ENCODE data around the gene SCT.
A peak's percentile ranks its signal among the peaks of the same experiment; 100 is the strongest.

SCT gene

DNA sequence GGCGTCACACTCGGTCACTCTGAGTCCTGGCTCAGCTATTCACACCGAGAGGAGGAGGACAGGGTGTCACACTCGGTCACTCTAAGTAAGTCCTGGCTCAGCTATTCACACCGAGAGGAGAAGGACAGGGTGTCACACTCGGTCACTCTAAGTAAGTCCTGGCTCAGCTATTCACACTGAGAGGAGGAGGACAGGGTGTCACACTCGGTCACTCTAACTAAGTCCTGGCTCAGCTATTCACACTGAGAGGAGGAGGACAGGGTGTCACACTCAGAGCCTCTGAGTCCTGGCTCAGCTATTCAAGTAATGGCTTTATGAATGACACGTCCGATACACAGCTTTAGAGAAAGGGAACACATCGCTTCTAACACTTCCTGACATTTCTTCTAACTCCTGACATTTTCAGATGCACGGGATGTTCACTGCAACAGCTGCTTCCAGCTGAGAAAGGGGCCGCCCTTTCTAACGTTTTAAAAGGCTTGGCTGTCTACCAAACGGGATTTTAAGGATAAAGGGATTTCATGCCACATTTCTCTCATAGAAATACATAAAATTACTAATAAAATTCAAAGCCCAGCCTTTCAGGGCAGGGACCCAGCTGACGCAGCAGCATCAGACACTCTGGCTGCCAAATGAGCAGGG, 38.2 kb upstream of the SCT start:
- Histone ChIP-seq H4K12ac (ENCODE audit: low read depth, low read length) (no peak overlapping the region), H3K14ac (ENCODE audit: low read length) (no peak overlapping the region), H3K9me3 (ENCODE audit: insufficient read depth, low read depth, low read length) (peaks cover 4% of the 10 kb centered on the region), H3K4ac (ENCODE audit: low read depth, low read length) (no peak overlapping the region), H2BK12ac (ENCODE audit: low read length) (no peak overlapping the region), H3K9ac (ENCODE audit: low read length) (no peak overlapping the region), H2BK120ac (ENCODE audit: insufficient read depth, low read length, poor library complexity) (no peak overlapping the region), H4K91ac (ENCODE audit: low read depth, low read length) (no peak overlapping the region), H3K27ac (ENCODE audit: low read depth, low read length) (no peak overlapping the region), H3K36me3 (ENCODE audit: control insufficient read depth in 1 of 2, insufficient read depth in 2 of 2, low read length in 2 of 2) (peaks cover 38 to 44% of the 10 kb centered on the region in 2 experiments), H2AK5ac (ENCODE audit: low read length) (no peak overlapping the region), H4K8ac (ENCODE audit: low read depth, low read length) (no peak overlapping the region), H3K4me3 (ENCODE audit: low read depth, low read length) (no peak overlapping the region), H3K27me3 (ENCODE audit: insufficient read depth, low read length) (no peaks in the 10 kb centered on the region), H2AFZ (ENCODE audit: insufficient read depth, low read length, poor library complexity) (no peak overlapping the region), H3K79me1 (ENCODE audit: low read length) (no peaks in the 10 kb centered on the region), H3K23ac (ENCODE audit: low read length) (no peak overlapping the region), H3K4me1 (ENCODE audit: control insufficient read depth in 1 of 2, insufficient read depth in 2 of 2, low read length in 2 of 2) (no peaks in the 10 kb centered on the region), H2BK5ac (ENCODE audit: low read depth, low read length, poor library complexity) (no peak overlapping the region), H3K79me2 (ENCODE audit: control insufficient read depth, insufficient read depth, low read length, poor library complexity) (no peaks in the 10 kb centered on the region), H3K4me2 (ENCODE audit: low read length) (no peak overlapping the region), H3K18ac (ENCODE audit: low read length) (no peak overlapping the region)
- WGBS (ENCODE audit: extremely low coverage, insufficient coverage, insufficient read length): no CpG with 5 or more reads among the region's 15 CpGs
- no peak for DNase-seq

- H3K4me3 ChIP-seq (ENCODE audit: low read depth, low read length): no peak overlapping the region
- no peaks in the 10 kb centered on the region for H3K4me1 ChIP-seq (ENCODE audit: control insufficient read depth in 1 of 2, insufficient read depth in 2 of 2, low read length in 2 of 2)
- WGBS (ENCODE audit: extremely low coverage, insufficient coverage, insufficient read length): no CpG with 5 or more reads among the region's 15 CpGs
- no peak overlapping the region for H2BK120ac ChIP-seq (ENCODE audit: insufficient read depth, low read length, poor library complexity)
- no peak overlapping the region for H2BK12ac ChIP-seq (ENCODE audit: low read length)
- peaks cover 47 to 54% of the 10 kb centered on the region in 2 experiments for H3K36me3 ChIP-seq (ENCODE audit: control insufficient read depth in 1 of 2, insufficient read depth in 2 of 2, low read length in 2 of 2)
- no peak overlapping the region for H3K18ac ChIP-seq (ENCODE audit: low read length)
- no peak overlapping the region for H2AFZ ChIP-seq (ENCODE audit: insufficient read depth, low read length, poor library complexity)
- H3K79me1 ChIP-seq (ENCODE audit: low read length): no peaks in the 10 kb centered on the region
- H3K27ac ChIP-seq (ENCODE audit: low read depth, low read length): no peak overlapping the region
- DNase-seq: peak; percentile 48 to 73
- no peak overlapping the region for H2AK5ac ChIP-seq (ENCODE audit: low read length)
- no peak overlapping the region for H4K91ac ChIP-seq (ENCODE audit: low read depth, low read length)
- H3K14ac ChIP-seq (ENCODE audit: low read length): no peak overlapping the region
- H3K4me2 ChIP-seq (ENCODE audit: low read length): no peak overlapping the region
- H4K8ac ChIP-seq (ENCODE audit: low read depth, low read length): no peak overlapping the region
- peaks cover 4% of the 10 kb centered on the region for H3K9me3 ChIP-seq (ENCODE audit: insufficient read depth, low read depth, low read length)
- H3K79me2 ChIP-seq (ENCODE audit: control insufficient read depth, insufficient read depth, low read length, poor library complexity): no peaks in the 10 kb centered on the region
- no peak overlapping the region for H3K9ac ChIP-seq (ENCODE audit: low read length)
- no peaks in the 10 kb centered on the region for H3K27me3 ChIP-seq (ENCODE audit: insufficient read depth, low read length)
- no peak overlapping the region for H3K23ac ChIP-seq (ENCODE audit: low read length)
- no peak overlapping the region for H4K12ac ChIP-seq (ENCODE audit: low read depth, low read length)
- H2BK5ac ChIP-seq (ENCODE audit: low read depth, low read length, poor library complexity): no peak overlapping the region
- no peak overlapping the region for H3K4ac ChIP-seq (ENCODE audit: low read depth, low read length)
Observed at GRCh38 chr11:662689-663274, 35.8 kb upstream of the SCT start.

- Histone ChIP-seq H3K18ac (ENCODE audit: low read length) (no peak overlapping the region), H3K4me1 (ENCODE audit: control insufficient read depth in 1 of 2, insufficient read depth in 2 of 2, low read length in 2 of 2) (no peaks in the 10 kb centered on the region), H3K9ac (ENCODE audit: low read length) (no peak overlapping the region), H2AFZ (ENCODE audit: insufficient read depth, low read length, poor library complexity) (no peak overlapping the region), H2BK12ac (ENCODE audit: low read length) (no peak overlapping the region), H2BK120ac (ENCODE audit: insufficient read depth, low read length, poor library complexity) (no peak overlapping the region), H3K23ac (ENCODE audit: low read length) (no peak overlapping the region), H4K12ac (ENCODE audit: low read depth, low read length) (no peak overlapping the region), H3K27ac (ENCODE audit: low read depth, low read length) (no peak overlapping the region), H4K91ac (ENCODE audit: low read depth, low read length) (no peak overlapping the region), H3K4ac (ENCODE audit: low read depth, low read length) (no peak overlapping the region), H3K4me2 (ENCODE audit: low read length) (no peak overlapping the region), H3K27me3 (ENCODE audit: insufficient read depth, low read length) (no peaks in the 10 kb centered on the region), H3K79me1 (ENCODE audit: low read length) (no peaks in the 10 kb centered on the region), H2AK5ac (ENCODE audit: low read length) (no peak overlapping the region), H2BK5ac (ENCODE audit: low read depth, low read length, poor library complexity) (no peak overlapping the region), H4K8ac (ENCODE audit: low read depth, low read length) (no peak overlapping the region), H3K14ac (ENCODE audit: low read length) (no peak overlapping the region), H3K79me2 (ENCODE audit: control insufficient read depth, insufficient read depth, low read length, poor library complexity) (no peaks in the 10 kb centered on the region), H3K36me3 (ENCODE audit: control insufficient read depth in 1 of 2, insufficient read depth in 2 of 2, low read length in 2 of 2) (peaks cover 48 to 49% of the 10 kb centered on the region in 2 experiments), H3K4me3 (ENCODE audit: low read depth, low read length) (no peak overlapping the region), H3K9me3 (ENCODE audit: insufficient read depth, low read depth, low read length) (peaks cover 4% of the 10 kb centered on the region)
- WGBS (ENCODE audit: extremely low coverage, insufficient coverage, insufficient read length): no CpG with 5 or more reads among the region's 19 CpGs
- DNase-seq: no peak
Observed at GRCh38 chr11:660681-661444, 33.9 kb upstream of the SCT start.

DNA sequence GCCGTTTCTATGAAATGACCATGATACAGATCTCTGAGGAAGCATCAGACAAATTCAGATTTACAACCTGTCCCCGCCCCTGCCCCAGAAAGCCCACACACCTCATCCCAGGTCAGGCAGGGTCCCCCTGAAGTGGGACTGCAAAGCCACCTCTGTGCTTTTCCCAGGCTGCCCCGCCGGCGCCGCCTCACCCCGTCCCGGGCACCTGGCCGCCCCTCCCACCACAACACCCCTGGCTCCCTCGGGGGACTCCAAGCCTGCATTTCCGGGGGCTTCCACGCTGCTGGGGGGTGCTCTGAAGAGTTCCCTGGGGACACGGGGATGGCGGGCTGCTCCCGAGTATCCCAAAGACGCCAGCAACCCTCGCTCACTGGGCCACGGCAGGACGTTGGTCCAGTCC, 33.3 kb upstream of the SCT start:
- Histone ChIP-seq H2BK120ac (ENCODE audit: insufficient read depth, low read length, poor library complexity) (no peak overlapping the region), H3K4ac (ENCODE audit: low read depth, low read length) (no peak overlapping the region)
- no CpG with 5 or more reads among the region's 19 CpGs for WGBS (ENCODE audit: extremely low coverage, insufficient coverage, insufficient read length)

More for the DNA sequence above, 33.3 kb upstream of the SCT start:
- Histone ChIP-seq H3K4me2 (ENCODE audit: low read length) (no peak overlapping the region), H3K14ac (ENCODE audit: low read length) (no peak overlapping the region), H4K91ac (ENCODE audit: low read depth, low read length) (no peak overlapping the region), H4K12ac (ENCODE audit: low read depth, low read length) (no peak overlapping the region), H3K27ac (ENCODE audit: low read depth, low read length) (no peak overlapping the region), H3K79me2 (ENCODE audit: control insufficient read depth, insufficient read depth, low read length, poor library complexity) (no peaks in the 10 kb centered on the region), H2AK5ac (ENCODE audit: low read length) (no peak overlapping the region), H3K9ac (ENCODE audit: low read length) (no peak overlapping the region), H3K79me1 (ENCODE audit: low read length) (no peaks in the 10 kb centered on the region), H3K4me3 (ENCODE audit: low read depth, low read length) (no peak overlapping the region), H2AFZ (ENCODE audit: insufficient read depth, low read length, poor library complexity) (no peak overlapping the region), H2BK12ac (ENCODE audit: low read length) (no peak overlapping the region), H4K8ac (ENCODE audit: low read depth, low read length) (no peak overlapping the region), H3K9me3 (ENCODE audit: insufficient read depth, low read depth, low read length) (no peaks in the 10 kb centered on the region), H3K4me1 (ENCODE audit: control insufficient read depth in 1 of 2, insufficient read depth in 2 of 2, low read length in 2 of 2) (no peaks in the 10 kb centered on the region), H3K27me3 (ENCODE audit: insufficient read depth, low read length) (no peaks in the 10 kb centered on the region), H3K23ac (ENCODE audit: low read length) (no peak overlapping the region), H3K36me3 (ENCODE audit: control insufficient read depth in 1 of 2, insufficient read depth in 2 of 2, low read length in 2 of 2) (peaks cover 45% of the 10 kb centered on the region in 2 experiments), H3K18ac (ENCODE audit: low read length) (no peak overlapping the region), H2BK5ac (ENCODE audit: low read depth, low read length, poor library complexity) (no peak overlapping the region)
- DNase-seq: no peak
